Measurements from ENCODE around the gene IL3.

Gene IL3

GRCh38 chr5:132064140-132064539 lies 3.7 kb downstream of the IL3 start:
- Histone ChIP-seq H3K4me1 (ENCODE audit: control insufficient read depth, insufficient read depth, low read length) (no peaks in the 10 kb centered on the region), H3K9ac (ENCODE audit: low read length) (no peak overlapping the region), H3K36me3 (ENCODE audit: control insufficient read depth, insufficient read depth, low read length) (no peaks in the 10 kb centered on the region), H3K4me3 (ENCODE audit: low read length) (no peak overlapping the region), H3K27me3 (ENCODE audit: control insufficient read depth, insufficient read depth, low read length) (no peaks in the 10 kb centered on the region), H3K9me3 (ENCODE audit: control insufficient read depth, low read length) (no peaks in the 10 kb centered on the region)

DNA sequence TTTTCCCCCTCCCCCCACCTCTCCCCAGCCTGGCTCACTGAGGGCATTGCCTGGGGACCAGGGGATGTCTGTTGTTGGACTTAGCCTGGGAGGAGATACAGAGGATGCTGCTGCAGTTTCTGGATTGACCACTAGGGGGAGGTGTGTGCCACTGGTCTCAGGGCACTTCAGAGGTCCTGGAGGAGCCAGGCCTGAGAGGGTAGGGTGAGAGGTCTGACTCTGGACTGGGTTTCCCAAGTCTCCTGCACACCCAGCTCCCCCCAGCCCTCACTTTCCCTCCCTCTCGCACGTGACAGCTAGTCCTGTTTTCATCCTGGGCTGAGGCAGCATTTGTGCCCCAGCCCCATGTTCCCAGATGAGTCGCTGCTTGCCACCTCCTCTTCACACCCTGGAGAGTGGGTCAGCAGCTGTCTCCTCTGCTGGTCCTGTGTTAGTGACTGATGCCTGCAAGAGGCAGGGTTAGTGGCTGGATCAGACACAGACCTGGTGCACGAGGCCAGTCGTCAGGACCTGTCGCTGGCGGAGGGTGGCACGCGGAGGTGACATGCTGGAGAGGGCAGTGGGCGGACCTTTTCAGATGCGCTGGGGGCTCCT lies 4.4 kb downstream of the IL3 start:
- Histone ChIP-seq H3K4me1 (ENCODE audit: control insufficient read depth, insufficient read depth, low read length) (no peaks in the 10 kb centered on the region), H3K9ac (ENCODE audit: low read length) (no peak overlapping the region), H3K36me3 (ENCODE audit: control insufficient read depth, insufficient read depth, low read length) (no peaks in the 10 kb centered on the region), H3K9me3 (ENCODE audit: control insufficient read depth, low read length) (no peaks in the 10 kb centered on the region), H3K4me3 (ENCODE audit: low read length) (no peak overlapping the region), H3K27me3 (ENCODE audit: control insufficient read depth, insufficient read depth, low read length) (no peaks in the 10 kb centered on the region)

DNA sequence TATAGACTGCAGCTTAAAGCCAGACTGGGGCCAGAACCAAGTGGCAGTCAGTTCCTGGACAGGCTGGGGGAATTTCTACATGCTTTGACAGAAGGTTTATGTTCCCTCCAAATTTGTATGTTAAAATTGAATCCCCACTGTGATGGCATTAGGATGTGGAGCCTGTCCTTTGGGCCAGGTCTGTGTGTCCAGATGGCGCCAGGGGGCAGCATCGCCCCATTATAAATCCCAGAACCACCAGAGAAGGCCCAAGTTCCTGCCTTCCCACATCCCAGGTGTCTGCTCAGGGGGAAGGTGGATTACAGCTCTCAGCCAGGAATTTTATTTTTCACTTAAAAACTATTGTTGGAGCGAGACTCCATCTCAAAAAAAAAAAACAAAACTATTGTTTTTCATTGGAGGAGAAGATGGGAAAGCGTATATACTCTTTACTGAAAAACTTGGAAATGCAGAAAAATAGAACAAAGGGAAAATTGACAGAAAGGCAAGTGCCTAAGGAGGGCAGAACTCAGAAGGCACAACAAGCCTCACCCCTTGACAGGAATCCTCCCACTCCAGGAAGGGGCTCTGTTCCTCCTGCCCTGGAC lies 5.0 kb downstream of the IL3 start:
- Histone ChIP-seq H3K36me3 (ENCODE audit: control insufficient read depth, insufficient read depth, low read length) (no peaks in the 10 kb centered on the region), H3K9me3 (ENCODE audit: control insufficient read depth, low read length) (no peaks in the 10 kb centered on the region), H3K27me3 (ENCODE audit: control insufficient read depth, insufficient read depth, low read length) (no peaks in the 10 kb centered on the region), H3K4me3 (ENCODE audit: low read length) (no peak overlapping the region), H3K4me1 (ENCODE audit: control insufficient read depth, insufficient read depth, low read length) (no peaks in the 10 kb centered on the region), H3K9ac (ENCODE audit: low read length) (no peak overlapping the region)

GRCh38 chr5:132065951-132066701 lies 5.7 kb downstream of the IL3 start:
- H3K36me3 ChIP-seq (ENCODE audit: control insufficient read depth, insufficient read depth, low read length), result no peaks in the 10 kb centered on the region
- H3K9me3 ChIP-seq (ENCODE audit: control insufficient read depth, low read length), result no peaks in the 10 kb centered on the region
- no peaks in the 10 kb centered on the region for H3K4me1 ChIP-seq (ENCODE audit: control insufficient read depth, insufficient read depth, low read length)
- no peak overlapping the region for H3K9ac ChIP-seq (ENCODE audit: low read length)
- H3K27me3 ChIP-seq (ENCODE audit: control insufficient read depth, insufficient read depth, low read length), result no peaks in the 10 kb centered on the region
- no peak overlapping the region for H3K4me3 ChIP-seq (ENCODE audit: low read length)

GRCh38 chr5:132066871-132067270 lies 6.4 kb downstream of the IL3 start:
- peaks cover 5% of the 10 kb centered on the region for H3K4me1 ChIP-seq (ENCODE audit: control insufficient read depth, insufficient read depth, low read length)
- no peak overlapping the region for H3K4me3 ChIP-seq (ENCODE audit: low read length)
- H3K27me3 ChIP-seq (ENCODE audit: control insufficient read depth, insufficient read depth, low read length), result no peaks in the 10 kb centered on the region
- no peaks in the 10 kb centered on the region for H3K36me3 ChIP-seq (ENCODE audit: control insufficient read depth, insufficient read depth, low read length)
- H3K9me3 ChIP-seq (ENCODE audit: control insufficient read depth, low read length), result no peaks in the 10 kb centered on the region
- H3K9ac ChIP-seq (ENCODE audit: low read length), result no peak overlapping the region

DNA sequence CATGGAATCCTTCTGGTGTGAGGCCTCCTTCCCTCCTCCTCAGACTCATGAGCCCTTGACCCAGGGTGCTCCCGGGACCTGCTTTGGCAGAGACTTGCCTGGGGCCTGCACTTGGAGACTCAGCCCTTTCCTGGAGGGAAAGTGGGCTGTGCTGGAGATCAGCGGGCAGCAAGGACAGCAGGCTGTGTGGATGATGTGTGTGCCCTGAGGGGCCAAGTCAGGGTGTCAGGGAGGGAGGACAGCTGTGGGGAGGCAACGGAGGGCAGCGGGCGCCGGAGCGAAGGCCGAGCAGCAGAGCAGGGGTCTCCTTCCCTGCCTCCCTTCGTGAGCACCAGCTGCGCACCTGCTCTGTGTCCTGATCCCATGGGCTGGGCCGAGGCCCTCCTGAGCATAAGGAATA lies 7.0 kb downstream of the IL3 start:
- Histone ChIP-seq H3K4me3 (ENCODE audit: low read length) (no peak overlapping the region), H3K9me3 (ENCODE audit: control insufficient read depth, low read length) (no peaks in the 10 kb centered on the region), H3K9ac (ENCODE audit: low read length) (no peak overlapping the region), H3K36me3 (ENCODE audit: control insufficient read depth, insufficient read depth, low read length) (no peaks in the 10 kb centered on the region), H3K27me3 (ENCODE audit: control insufficient read depth, insufficient read depth, low read length) (no peaks in the 10 kb centered on the region), H3K4me1 (ENCODE audit: control insufficient read depth, insufficient read depth, low read length) (peaks cover 11% of the 10 kb centered on the region)

DNA sequence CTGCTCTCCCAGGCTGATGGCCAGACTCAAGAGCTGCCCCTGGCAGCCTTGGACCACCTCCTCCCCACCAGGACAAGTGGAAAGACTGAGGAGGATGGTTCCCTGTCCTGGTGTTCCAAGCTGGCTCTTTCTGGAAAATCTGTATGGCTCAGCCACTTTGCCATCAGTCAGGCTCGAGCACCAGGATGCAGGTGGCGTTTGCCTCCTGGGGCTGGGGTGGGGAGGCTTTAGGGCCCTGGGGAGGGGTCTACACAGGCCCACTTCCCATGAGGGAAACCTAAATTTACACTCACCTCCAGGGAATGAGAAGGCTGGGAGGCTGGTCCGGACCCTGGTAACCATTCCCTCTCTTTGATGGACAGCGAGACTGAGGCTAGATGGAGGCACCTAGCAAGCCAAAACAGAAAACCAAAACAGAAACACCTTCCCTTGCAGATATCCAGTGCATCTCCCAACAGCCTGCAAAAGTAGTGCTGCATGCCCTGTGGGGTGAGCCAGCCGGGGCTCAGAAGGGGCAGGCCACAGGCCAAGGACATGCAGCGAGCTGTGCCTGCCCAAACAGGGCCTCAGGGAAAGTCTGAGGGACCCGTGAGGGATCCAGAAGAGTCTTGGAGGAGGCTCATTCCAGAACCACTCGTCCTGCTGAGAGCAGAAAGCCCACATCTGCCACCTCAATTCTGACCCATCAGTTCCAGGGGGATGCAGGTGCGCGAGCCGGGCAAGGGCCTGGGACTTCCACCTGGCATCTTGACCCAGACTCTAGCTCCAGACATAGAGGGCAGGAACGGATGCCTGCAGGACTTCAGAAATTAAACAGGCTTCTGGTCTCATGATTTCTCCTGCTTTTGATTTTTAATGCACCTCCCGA lies 7.7 kb downstream of the IL3 start:
- peaks cover 18% of the 10 kb centered on the region for H3K4me1 ChIP-seq (ENCODE audit: control insufficient read depth, insufficient read depth, low read length)
- H3K4me3 ChIP-seq (ENCODE audit: low read length), result no peak overlapping the region
- H3K9ac ChIP-seq (ENCODE audit: low read length), result no peak overlapping the region
- H3K9me3 ChIP-seq (ENCODE audit: control insufficient read depth, low read length), result no peaks in the 10 kb centered on the region
- no peaks in the 10 kb centered on the region for H3K27me3 ChIP-seq (ENCODE audit: control insufficient read depth, insufficient read depth, low read length)
- no peaks in the 10 kb centered on the region for H3K36me3 ChIP-seq (ENCODE audit: control insufficient read depth, insufficient read depth, low read length)

- Histone ChIP-seq H3K4me1 (ENCODE audit: control insufficient read depth, insufficient read depth, low read length) (peaks cover 32% of the 10 kb centered on the region), H3K36me3 (ENCODE audit: control insufficient read depth, insufficient read depth, low read length) (no peaks in the 10 kb centered on the region), H3K9ac (ENCODE audit: low read length) (no peak overlapping the region), H3K27me3 (ENCODE audit: control insufficient read depth, insufficient read depth, low read length) (no peaks in the 10 kb centered on the region), H3K4me3 (ENCODE audit: low read length) (no peak overlapping the region), H3K9me3 (ENCODE audit: control insufficient read depth, low read length) (no peaks in the 10 kb centered on the region)
These were observed 9.1 kb downstream of the IL3 start for GRCh38 chr5:132069561-132069960.

GRCh38 chr5:132069994-132070393 lies 9.5 kb downstream of the IL3 start:
- no peaks in the 10 kb centered on the region for H3K27me3 ChIP-seq (ENCODE audit: control insufficient read depth, insufficient read depth, low read length)
- H3K4me1 ChIP-seq (ENCODE audit: control insufficient read depth, insufficient read depth, low read length), result peaks cover 36% of the 10 kb centered on the region
- H3K9ac ChIP-seq (ENCODE audit: low read length), result no peak overlapping the region

GRCh38 chr5:132070460-132071337 lies 10.2 kb downstream of the IL3 start:
- Histone ChIP-seq H3K27me3 (ENCODE audit: control insufficient read depth, insufficient read depth, low read length) (no peaks in the 10 kb centered on the region), H3K9me3 (ENCODE audit: control insufficient read depth, low read length) (no peaks in the 10 kb centered on the region), H3K9ac (ENCODE audit: low read length) (no peak overlapping the region), H3K36me3 (ENCODE audit: control insufficient read depth, insufficient read depth, low read length) (no peaks in the 10 kb centered on the region), H3K4me1 (ENCODE audit: control insufficient read depth, insufficient read depth, low read length) (peaks cover 40% of the 10 kb centered on the region), H3K4me3 (ENCODE audit: low read length) (no peak overlapping the region)

More at GRCh38 chr5:132069994-132070393, 9.5 kb downstream of the IL3 start:
- Histone ChIP-seq H3K36me3 (ENCODE audit: control insufficient read depth, insufficient read depth, low read length) (no peaks in the 10 kb centered on the region), H3K9me3 (ENCODE audit: control insufficient read depth, low read length) (no peaks in the 10 kb centered on the region), H3K4me3 (ENCODE audit: low read length) (no peak overlapping the region)

DNA sequence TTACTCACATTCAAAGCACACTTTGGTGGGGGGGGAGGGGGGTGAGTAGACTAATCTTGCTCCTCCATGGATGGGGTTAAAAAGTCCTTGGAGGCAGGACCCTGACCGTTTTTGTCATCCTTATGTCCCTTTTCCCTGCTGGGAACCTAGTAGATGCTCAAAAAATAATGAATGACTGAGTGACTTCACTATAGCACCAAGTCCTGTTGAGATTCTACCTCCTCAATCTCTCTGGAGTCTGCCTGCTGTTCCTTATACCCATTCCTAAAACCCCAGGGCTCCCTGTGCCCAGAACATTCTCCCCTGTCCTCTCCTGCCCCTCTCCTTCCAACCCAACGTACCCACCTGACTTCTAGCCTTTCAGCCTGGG lies 10.9 kb downstream of the IL3 start:
- no peaks in the 10 kb centered on the region for H3K9me3 ChIP-seq (ENCODE audit: control insufficient read depth, low read length)
- no peaks in the 10 kb centered on the region for H3K27me3 ChIP-seq (ENCODE audit: control insufficient read depth, insufficient read depth, low read length)
- peaks cover 40% of the 10 kb centered on the region for H3K4me1 ChIP-seq (ENCODE audit: control insufficient read depth, insufficient read depth, low read length)
- no peaks in the 10 kb centered on the region for H3K36me3 ChIP-seq (ENCODE audit: control insufficient read depth, insufficient read depth, low read length)
- no peak overlapping the region for H3K4me3 ChIP-seq (ENCODE audit: low read length)
- H3K9ac ChIP-seq (ENCODE audit: low read length), result no peak overlapping the region

Measured in mucosa of stomach (tissue), 1 donor.